ENCODE data around the gene DNAH2. TPM values are rescaled to one million over a fixed set of nuclear protein-coding genes. Genes with fewer than 3 reads are reported as not detected.

The DNAH2 gene
- total RNA-seq, 2 experiments from 2014 or later, result not detected

GRCh38 chr17:7820231-7820630, 102.7 kb downstream of the DNAH2 start:
- Histone ChIP-seq H3K9me2 (ENCODE audit: insufficient read depth, low read length) (no peaks in the 10 kb centered on the region), H3K79me2 (ENCODE audit: insufficient read depth, low read depth, low read length) (no peaks in the 10 kb centered on the region), H3K27ac (ENCODE audit: low read depth, low read length, poor library complexity, severe bottlenecking) (no peak overlapping the region), H3K4me3 (ENCODE audit: low read depth, low read length, poor library complexity, severe bottlenecking) (no peak overlapping the region), H4K20me1 (ENCODE audit: insufficient read depth, low read length) (no peaks in the 10 kb centered on the region), H2AFZ (ENCODE audit: low read length) (no peak overlapping the region), H3K4me1 (ENCODE audit: insufficient read depth, low read length, poor library complexity, severe bottlenecking) (no peaks in the 10 kb centered on the region), H3K4me2 (ENCODE audit: low read length) (no peak overlapping the region), H3K9me3 (ENCODE audit: low read length) (no peaks in the 10 kb centered on the region), H3K36me3 (ENCODE audit: insufficient read depth, low read length) (no peaks in the 10 kb centered on the region)
- intact Hi-C loops (cut with micrococcal nuclease; ENCODE audit: unreplicated experiment), result loop anchor here (10.0 kb wide), 1 partner anchor 225 kb away; no protein-coding TSS in a partner anchor
- TF ChIP-seq, protein P1, sequence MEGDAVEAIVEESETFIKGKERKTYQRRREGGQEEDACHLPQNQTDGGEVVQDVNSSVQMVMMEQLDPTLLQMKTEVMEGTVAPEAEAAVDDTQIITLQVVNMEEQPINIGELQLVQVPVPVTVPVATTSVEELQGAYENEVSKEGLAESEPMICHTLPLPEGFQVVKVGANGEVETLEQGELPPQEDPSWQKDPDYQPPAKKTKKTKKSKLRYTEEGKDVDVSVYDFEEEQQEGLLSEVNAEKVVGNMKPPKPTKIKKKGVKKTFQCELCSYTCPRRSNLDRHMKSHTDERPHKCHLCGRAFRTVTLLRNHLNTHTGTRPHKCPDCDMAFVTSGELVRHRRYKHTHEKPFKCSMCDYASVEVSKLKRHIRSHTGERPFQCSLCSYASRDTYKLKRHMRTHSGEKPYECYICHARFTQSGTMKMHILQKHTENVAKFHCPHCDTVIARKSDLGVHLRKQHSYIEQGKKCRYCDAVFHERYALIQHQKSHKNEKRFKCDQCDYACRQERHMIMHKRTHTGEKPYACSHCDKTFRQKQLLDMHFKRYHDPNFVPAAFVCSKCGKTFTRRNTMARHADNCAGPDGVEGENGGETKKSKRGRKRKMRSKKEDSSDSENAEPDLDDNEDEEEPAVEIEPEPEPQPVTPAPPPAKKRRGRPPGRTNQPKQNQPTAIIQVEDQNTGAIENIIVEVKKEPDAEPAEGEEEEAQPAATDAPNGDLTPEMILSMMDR (conservative IDR thresholded peaks at IDR 0.05; ENCODE audit: low read length), result no peak
- TF ChIP-seq EZH2phosphoT487 (IDR thresholded peaks at IDR 0.05; ENCODE audit: borderline replicate concordance, low read depth, low read length), result no peak
- CTCF ChIA-PET (ENCODE audit: unreplicated experiment), result no interaction called here
- no TSS peak for BruUV-seq (replicated peaks)
- no peak for DNase-seq (ENCODE audit: low spot score)
- POLR2A ChIA-PET, result interaction anchor here (0.6 kb wide), 1 partner anchor 100 kb away, joined by 3 read pairs; no protein-coding TSS in a partner anchor

DNA sequence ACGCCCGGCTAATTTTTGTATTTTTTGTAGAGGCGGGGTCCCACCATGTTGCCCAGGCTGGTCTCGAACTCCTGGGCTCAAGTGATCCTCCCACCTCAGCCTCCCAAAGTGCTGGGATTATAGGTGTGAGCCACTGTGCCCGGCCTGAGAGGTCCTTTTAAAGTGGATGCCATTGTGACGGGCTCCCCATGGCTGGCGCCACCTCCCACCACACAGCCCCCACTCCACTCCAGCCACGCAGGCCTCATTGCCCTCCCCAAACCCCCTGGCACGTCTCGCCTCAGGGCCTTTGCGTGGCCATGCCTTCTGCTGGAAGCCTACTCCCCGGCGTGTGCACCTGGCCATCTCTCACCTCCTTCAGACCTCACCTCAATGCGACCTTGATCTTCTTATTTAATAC, 104.6 kb downstream of the DNAH2 start:
- no peaks in the 10 kb centered on the region for H4K20me1 ChIP-seq (ENCODE audit: insufficient read depth, low read length)
- BruUV-seq (replicated peaks), result no TSS peak
- no peaks in the 10 kb centered on the region for H3K9me2 ChIP-seq (ENCODE audit: insufficient read depth, low read length)
- H3K9me3 ChIP-seq (ENCODE audit: low read length), result no peaks in the 10 kb centered on the region
- no peaks in the 10 kb centered on the region for H3K36me3 ChIP-seq (ENCODE audit: insufficient read depth, low read length)
- no peak for TF ChIP-seq EZH2phosphoT487 (IDR thresholded peaks at IDR 0.05; ENCODE audit: borderline replicate concordance, low read depth, low read length)
- TF ChIP-seq, protein P1 (conservative IDR thresholded peaks at IDR 0.05; ENCODE audit: low read length), result no peak
- H3K4me1 ChIP-seq (ENCODE audit: insufficient read depth, low read length, poor library complexity, severe bottlenecking), result no peaks in the 10 kb centered on the region
- POLR2A ChIA-PET, result no interaction called here
- no peak overlapping the region for H3K27ac ChIP-seq (ENCODE audit: low read depth, low read length, poor library complexity, severe bottlenecking)
- H3K4me2 ChIP-seq (ENCODE audit: low read length), result no peak overlapping the region
- H2AFZ ChIP-seq (ENCODE audit: low read length), result no peak overlapping the region
- intact Hi-C loops (cut with micrococcal nuclease; ENCODE audit: unreplicated experiment), result loop anchor here (1.0 to 10.0 kb wide), 4 partner anchors 29 to 223 kb away; partner anchors contain the start of gene NAA38
- no peak overlapping the region for H3K4me3 ChIP-seq (ENCODE audit: low read depth, low read length, poor library complexity, severe bottlenecking)
- H3K79me2 ChIP-seq (ENCODE audit: insufficient read depth, low read depth, low read length), result no peaks in the 10 kb centered on the region
- CTCF ChIA-PET (ENCODE audit: unreplicated experiment), result no interaction called here
- DNase-seq (ENCODE audit: low spot score), result no peak

GRCh38 chr17:7823581-7824001, 106.0 kb downstream of the DNAH2 start:
- POLR2A ChIA-PET, result no interaction called here
- Histone ChIP-seq H3K9me2 (ENCODE audit: insufficient read depth, low read length) (no peaks in the 10 kb centered on the region), H3K79me2 (ENCODE audit: insufficient read depth, low read depth, low read length) (no peaks in the 10 kb centered on the region), H3K9me3 (ENCODE audit: low read length) (no peaks in the 10 kb centered on the region), H3K4me1 (ENCODE audit: insufficient read depth, low read length, poor library complexity, severe bottlenecking) (no peaks in the 10 kb centered on the region), H4K20me1 (ENCODE audit: insufficient read depth, low read length) (no peaks in the 10 kb centered on the region), H3K36me3 (ENCODE audit: insufficient read depth, low read length) (no peaks in the 10 kb centered on the region), H3K4me3 (ENCODE audit: low read depth, low read length, poor library complexity, severe bottlenecking) (no peak overlapping the region), H3K27ac (ENCODE audit: low read depth, low read length, poor library complexity, severe bottlenecking) (no peak overlapping the region), H2AFZ (ENCODE audit: low read length) (no peak overlapping the region), H3K4me2 (ENCODE audit: low read length) (no peak overlapping the region)
- intact Hi-C loops (cut with micrococcal nuclease; ENCODE audit: unreplicated experiment), result loop anchor here (2.0 to 10.0 kb wide), 2 partner anchors 165 to 221 kb away; no protein-coding TSS in a partner anchor
- TF ChIP-seq, protein P1 (conservative IDR thresholded peaks at IDR 0.05; ENCODE audit: low read length), result no peak
- no peak for TF ChIP-seq EZH2phosphoT487 (IDR thresholded peaks at IDR 0.05; ENCODE audit: borderline replicate concordance, low read depth, low read length)
- CTCF ChIA-PET (ENCODE audit: unreplicated experiment), result no interaction called here
- no TSS peak for BruUV-seq (replicated peaks)
- DNase-seq (ENCODE audit: low spot score), result no peak
